Measurements from ENCODE around the gene PHKG2. TPM values are rescaled to one million over a fixed set of nuclear protein-coding genes. Genes with fewer than 3 reads are reported as not detected.
A peak's percentile ranks its signal among the peaks of the same experiment; 100 is the strongest.

PHKG2 gene
- total and polyA plus RNA-seq, 10 donors = 28.5 to 51.6 (median 34.5) TPM

GRCh38 chr16:30778549-30779244 is 30.5 kb downstream of the PHKG2 start:
- TF ChIP-seq CTCF (IDR thresholded peaks at IDR 0.05 in 8 of 11, conservative IDR thresholded peaks at IDR 0.05 in 3 of 11) (no peak), POLR2A (IDR thresholded peaks at IDR 0.05) (no peak), POLR2AphosphoS5 (IDR thresholded peaks at IDR 0.05) (peak in 2 of 3 donors; percentile 9 to 31)
- H3K4me1 ChIP-seq = peaks cover 12 to 55% (median 32%) of the 10 kb centered on the region in 6 donors
- WGBS, 5 donors = 81 to 90% (median 86%) methylated on average over 13 to 14 of the region's 14 CpGs
- H3K4me3 ChIP-seq = no peak overlapping the region
- H3K36me3 ChIP-seq = peaks cover 0 to 43% (median 31%) of the 10 kb centered on the region in 6 donors
- peak overlapping the region in 2 of 8 donors; percentile 1 to 18 for H3K27ac ChIP-seq
- intact Hi-C loops (cut with DNase I; ENCODE audit: low total_unique reads) = loop anchor here (10.0 kb wide), 1 partner anchor 54 kb away; no protein-coding TSS in a partner anchor
- no peaks in the 10 kb centered on the region for H3K9me3 ChIP-seq
- no peak for DNase-seq
- H3K27me3 ChIP-seq (replicated peaks in 1 of 7) = peaks cover 0 to 16% (median 0%) of the 10 kb centered on the region in 7 donors

- TF ChIP-seq CTCF (IDR thresholded peaks at IDR 0.05 in 8 of 11, conservative IDR thresholded peaks at IDR 0.05 in 3 of 11) (no peak), POLR2A (IDR thresholded peaks at IDR 0.05) (no peak), POLR2AphosphoS5 (IDR thresholded peaks at IDR 0.05) (no peak)
- 72 to 89% (median 79%) methylated on average over 6 of the region's 6 CpGs for WGBS, 5 donors
- no peak for DNase-seq
- peaks cover 0 to 16% (median 0%) of the 10 kb centered on the region in 7 donors for H3K27me3 ChIP-seq (replicated peaks in 1 of 7)
- H3K27ac ChIP-seq = no peak overlapping the region
- no peaks in the 10 kb centered on the region for H3K9me3 ChIP-seq
- no peak overlapping the region for H3K4me3 ChIP-seq
- intact Hi-C loops (cut with DNase I; ENCODE audit: low total_unique reads) = loop anchor here (10.0 kb wide), 1 partner anchor 55 kb away; no protein-coding TSS in a partner anchor
- H3K36me3 ChIP-seq = peaks cover 0 to 43% (median 24%) of the 10 kb centered on the region in 6 donors
- peaks cover 12 to 51% (median 27%) of the 10 kb centered on the region in 6 donors for H3K4me1 ChIP-seq
Measured at GRCh38 chr16:30779596-30779995, 31.4 kb downstream of the PHKG2 start.

- Histone ChIP-seq H3K27me3 (replicated peaks in 1 of 7) (peaks cover 0 to 16% (median 0%) of the 10 kb centered on the region in 7 donors), H3K4me1 (peaks cover 8 to 51% (median 23%) of the 10 kb centered on the region in 6 donors), H3K27ac (no peak overlapping the region), H3K9me3 (no peaks in the 10 kb centered on the region), H3K4me3 (no peak overlapping the region), H3K36me3 (peaks cover 0 to 42% (median 24%) of the 10 kb centered on the region in 6 donors)
- TF ChIP-seq POLR2AphosphoS5 (IDR thresholded peaks at IDR 0.05) = no peak
- TF ChIP-seq POLR2A (IDR thresholded peaks at IDR 0.05) = no peak
- no peak for TF ChIP-seq CTCF (IDR thresholded peaks at IDR 0.05 in 8 of 11, conservative IDR thresholded peaks at IDR 0.05 in 3 of 11)
- DNase-seq = no peak
- WGBS, 5 donors = 79 to 97% (median 86%) methylated on average over 3 of the region's 3 CpGs
- intact Hi-C loops (cut with DNase I; ENCODE audit: low total_unique reads) = loop anchor here (10.0 kb wide), 1 partner anchor 65 kb away; no protein-coding TSS in a partner anchor
Measured at GRCh38 chr16:30780021-30780420, 31.8 kb downstream of the PHKG2 start.

GRCh38 chr16:30780549-30780948 is 32.3 kb downstream of the PHKG2 start:
- peaks cover 6 to 51% (median 20%) of the 10 kb centered on the region in 6 donors for H3K4me1 ChIP-seq
- H3K27ac ChIP-seq = no peak overlapping the region
- WGBS, 5 donors = 45 to 83% (median 55%) methylated on average over 4 of the region's 4 CpGs
- DNase-seq = no peak
- peaks cover 0 to 42% (median 24%) of the 10 kb centered on the region in 6 donors for H3K36me3 ChIP-seq
- H3K9me3 ChIP-seq = no peaks in the 10 kb centered on the region
- no peak overlapping the region for H3K4me3 ChIP-seq
- peaks cover 0 to 15% (median 0%) of the 10 kb centered on the region in 7 donors for H3K27me3 ChIP-seq (replicated peaks in 1 of 7)
- intact Hi-C loops (cut with DNase I; ENCODE audit: low total_unique reads) = loop anchor here (10.0 kb wide), 1 partner anchor 64 kb away; no protein-coding TSS in a partner anchor
- TF ChIP-seq CTCF (IDR thresholded peaks at IDR 0.05 in 8 of 11, conservative IDR thresholded peaks at IDR 0.05 in 3 of 11) = no peak
- no peak for TF ChIP-seq POLR2A (IDR thresholded peaks at IDR 0.05)
- no peak for TF ChIP-seq POLR2AphosphoS5 (IDR thresholded peaks at IDR 0.05)

Data from spleen (tissue), 11 donors.